Neural cell (in vitro differentiated cells): ENCODE data around the gene NID2. TPM values are rescaled to one million over a fixed set of nuclear protein-coding genes. Genes with fewer than 3 reads are reported as not detected.

Experiments
- H2AFZ ChIP-seq: fragments of 200-600, 300-800 bp; sonication (generic), shearing (Covaris generic); 2 replicates; pipeline ENCODE4 v1.6.0; 2014; ENCODE audit warnings: low read depth, mild to moderate bottlenecking, antibody characterized with exemption, low read length, moderate library complexity
- H3F3A ChIP-seq: fragments of 200-600 bp; shearing (Covaris generic); 2 replicates; pipeline ENCODE4 v1.6.1; 2016; ENCODE audit warnings: mild to moderate bottlenecking, moderate library complexity, mixed read lengths, antibody characterized with exemption, low read length; ENCODE audit not compliant: insufficient read depth, poor library complexity, severe bottlenecking
- H3K27ac ChIP-seq: fragments of 200-600, 300-800 bp; sonication (generic), shearing (Covaris generic); 2 replicates; pipeline ENCODE4 v1.5.1; 2014; ENCODE audit warnings: mild to moderate bottlenecking, low read length, moderate library complexity
- H3K27me3 ChIP-seq: fragments of 300-800, 200-600 bp; sonication (generic), shearing (Covaris generic); 2 replicates; pipeline ENCODE4 v1.6.0; 2014; ENCODE audit warnings: mild to moderate bottlenecking, low read depth, low read length, moderate library complexity; ENCODE audit not compliant: insufficient read depth
- H3K36me3 ChIP-seq: fragments of 300-800, 200-600 bp; sonication (generic), shearing (Covaris generic); 2 replicates; pipeline ENCODE4 v1.5.1; 2014; ENCODE audit warnings: mild to moderate bottlenecking, antibody characterized with exemption, low read length, moderate library complexity; ENCODE audit not compliant: insufficient read depth
- H3K4me2 ChIP-seq: fragments of 300-800, 200-600 bp; sonication (generic), shearing (Covaris generic); 2 replicates; pipeline ENCODE4 v1.6.0; 2014; ENCODE audit warnings: mild to moderate bottlenecking, low read length
- H3K4me3 ChIP-seq: fragments of 300-800, 200-600 bp; sonication (generic), shearing (Covaris generic); 2 replicates; pipeline ENCODE4 v1.5.1; 2014; ENCODE audit warnings: mild to moderate bottlenecking, low read length, moderate library complexity
- H3K79me2 ChIP-seq: fragments of 200-600 bp; shearing (Covaris generic); replicated peaks from 2 replicates; pipeline ENCODE4 v1.6.0; 2014; ENCODE audit warnings: mild to moderate bottlenecking, low read length, moderate library complexity; ENCODE audit not compliant: insufficient read depth
- H3K9ac ChIP-seq: fragments of 300-800, 200-600 bp; sonication (generic), shearing (Covaris generic); 2 replicates; pipeline ENCODE4 v1.6.1; 2016; ENCODE audit warnings: mild to moderate bottlenecking, low read length, mixed read lengths
- H3K9me2 ChIP-seq: fragments of 200-600 bp; shearing (Covaris generic); 2 replicates; pipeline ENCODE4 v1.6.1; 2016; ENCODE audit warnings: mild to moderate bottlenecking, low read length, mixed read lengths; ENCODE audit not compliant: insufficient read depth
- H3K9me3 ChIP-seq: fragments of 200-600, 300-800 bp; sonication (generic), shearing (Covaris generic); 2 replicates; pipeline ENCODE4 v1.6.1; 2016; ENCODE audit warnings: mild to moderate bottlenecking, mixed run types, low read length, moderate library complexity, mixed read lengths
- H4K20me1 ChIP-seq: fragments of 200-600 bp; shearing (Covaris generic); 2 replicates; pipeline ENCODE4 v1.6.1; 2016; ENCODE audit warnings: mild to moderate bottlenecking, mixed run types; ENCODE audit not compliant: insufficient read depth
- EP300 ChIP-seq: fragments of 450-650 bp; conservative IDR thresholded peaks from 2 replicates; pipeline ENCODE4 v1.6.1; 2014; ENCODE audit warnings: antibody characterized with exemption, mild to moderate bottlenecking, moderate library complexity; ENCODE audit not compliant: poor library complexity, severe bottlenecking
- EZH2 ChIP-seq: fragments of 200-600, 300-800 bp; shearing (Covaris generic), sonication (generic); IDR thresholded peaks from 2 replicates; pipeline ENCODE4 v1.6.1; 2014; ENCODE audit warnings: antibody characterized with exemption, low read length, borderline replicate concordance, mild to moderate bottlenecking; ENCODE audit not compliant: insufficient read depth, poor library complexity, severe bottlenecking
- MXI1 ChIP-seq: fragments of 450-650 bp; conservative IDR thresholded peaks from 2 replicates; pipeline ENCODE4 v1.6.1; 2014; ENCODE audit warnings: antibody characterized with exemption, mild to moderate bottlenecking; ENCODE audit not compliant: poor library complexity, severe bottlenecking
- POLR2AphosphoS5 ChIP-seq: IDR thresholded peaks from 2 replicates; pipeline ENCODE4 v1.6.1; 2012
- RAD21 ChIP-seq: fragments of 450-650 bp; conservative IDR thresholded peaks from 2 replicates; pipeline ENCODE4 v1.6.1; 2014; ENCODE audit warnings: antibody characterized with exemption, mild to moderate bottlenecking, moderate library complexity
- SMC3 ChIP-seq: fragments of 450-650 bp; conservative IDR thresholded peaks from 2 replicates; pipeline ENCODE4 v1.6.1; 2014; ENCODE audit warnings: antibody characterized with exemption, mild to moderate bottlenecking, moderate library complexity; ENCODE audit not compliant: poor library complexity
- TAF1 ChIP-seq: IDR thresholded peaks from 2 replicates; pipeline ENCODE4 v1.6.1; 2012; ENCODE audit warnings: low read depth
- polyA plus RNA-seq: library from polyadenylated mRNA; depleted of rRNA; stranded (reverse); fragments of >200 nt; gene quantifications from 2 replicates; pipeline ENCODE4 v1.2.3, GENCODE V29; 2014
- TF ChIP-seq, protein P1 (sequence below): IDR thresholded peaks from 2 replicates; pipeline ENCODE4 v1.6.1; 2012; ENCODE audit warnings: borderline replicate concordance
- TF ChIP-seq, protein P2 (sequence below): fragments of 450-650 bp; IDR thresholded peaks from 2 replicates; pipeline ENCODE4 v1.5.1; 2014; ENCODE audit warnings: antibody characterized with exemption, mild to moderate bottlenecking, moderate library complexity; ENCODE audit not compliant: poor library complexity, severe bottlenecking

Gene NID2
- polyA plus RNA-seq, 1 donor from 2014 or later: 1.1 TPM

DNA sequence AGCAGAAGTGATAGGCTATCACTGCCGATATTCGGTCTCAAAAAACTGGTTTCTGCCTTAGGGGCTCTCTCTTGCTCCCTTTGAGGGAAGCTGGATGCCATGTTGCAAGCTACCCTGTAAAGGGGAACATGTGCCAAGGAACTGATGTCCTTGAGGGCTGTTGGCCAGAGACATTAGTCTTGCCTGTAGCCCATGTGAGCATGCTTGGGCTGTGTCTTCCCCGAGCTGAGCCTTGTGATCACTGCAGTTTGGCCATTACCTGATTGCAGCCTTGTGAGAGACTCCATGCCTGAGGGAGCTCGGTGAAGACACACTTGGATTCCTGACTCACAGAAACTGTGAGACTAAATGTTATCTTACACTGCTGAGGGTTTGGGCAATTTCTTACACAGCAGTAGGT is 60.7 kb downstream of the NID2 start:
- no peaks in the 10 kb centered on the region for H3K79me2 ChIP-seq
- H3K9me2 ChIP-seq: no peaks in the 10 kb centered on the region
- no peak overlapping the region for H3K4me2 ChIP-seq
- peaks cover 13% of the 10 kb centered on the region for H3K36me3 ChIP-seq
- no peak overlapping the region for H2AFZ ChIP-seq
- H3F3A ChIP-seq: no peaks in the 10 kb centered on the region
- TF ChIP-seq MXI1 (no peak), TAF1 (no peak), POLR2AphosphoS5 (no peak), SMC3 (no peak), EZH2 (no peak), RAD21 (no peak), EP300 (no peak)
- TF ChIP-seq, protein P1, sequence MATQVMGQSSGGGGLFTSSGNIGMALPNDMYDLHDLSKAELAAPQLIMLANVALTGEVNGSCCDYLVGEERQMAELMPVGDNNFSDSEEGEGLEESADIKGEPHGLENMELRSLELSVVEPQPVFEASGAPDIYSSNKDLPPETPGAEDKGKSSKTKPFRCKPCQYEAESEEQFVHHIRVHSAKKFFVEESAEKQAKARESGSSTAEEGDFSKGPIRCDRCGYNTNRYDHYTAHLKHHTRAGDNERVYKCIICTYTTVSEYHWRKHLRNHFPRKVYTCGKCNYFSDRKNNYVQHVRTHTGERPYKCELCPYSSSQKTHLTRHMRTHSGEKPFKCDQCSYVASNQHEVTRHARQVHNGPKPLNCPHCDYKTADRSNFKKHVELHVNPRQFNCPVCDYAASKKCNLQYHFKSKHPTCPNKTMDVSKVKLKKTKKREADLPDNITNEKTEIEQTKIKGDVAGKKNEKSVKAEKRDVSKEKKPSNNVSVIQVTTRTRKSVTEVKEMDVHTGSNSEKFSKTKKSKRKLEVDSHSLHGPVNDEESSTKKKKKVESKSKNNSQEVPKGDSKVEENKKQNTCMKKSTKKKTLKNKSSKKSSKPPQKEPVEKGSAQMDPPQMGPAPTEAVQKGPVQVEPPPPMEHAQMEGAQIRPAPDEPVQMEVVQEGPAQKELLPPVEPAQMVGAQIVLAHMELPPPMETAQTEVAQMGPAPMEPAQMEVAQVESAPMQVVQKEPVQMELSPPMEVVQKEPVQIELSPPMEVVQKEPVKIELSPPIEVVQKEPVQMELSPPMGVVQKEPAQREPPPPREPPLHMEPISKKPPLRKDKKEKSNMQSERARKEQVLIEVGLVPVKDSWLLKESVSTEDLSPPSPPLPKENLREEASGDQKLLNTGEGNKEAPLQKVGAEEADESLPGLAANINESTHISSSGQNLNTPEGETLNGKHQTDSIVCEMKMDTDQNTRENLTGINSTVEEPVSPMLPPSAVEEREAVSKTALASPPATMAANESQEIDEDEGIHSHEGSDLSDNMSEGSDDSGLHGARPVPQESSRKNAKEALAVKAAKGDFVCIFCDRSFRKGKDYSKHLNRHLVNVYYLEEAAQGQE: no peak
- TF ChIP-seq, protein P2, sequence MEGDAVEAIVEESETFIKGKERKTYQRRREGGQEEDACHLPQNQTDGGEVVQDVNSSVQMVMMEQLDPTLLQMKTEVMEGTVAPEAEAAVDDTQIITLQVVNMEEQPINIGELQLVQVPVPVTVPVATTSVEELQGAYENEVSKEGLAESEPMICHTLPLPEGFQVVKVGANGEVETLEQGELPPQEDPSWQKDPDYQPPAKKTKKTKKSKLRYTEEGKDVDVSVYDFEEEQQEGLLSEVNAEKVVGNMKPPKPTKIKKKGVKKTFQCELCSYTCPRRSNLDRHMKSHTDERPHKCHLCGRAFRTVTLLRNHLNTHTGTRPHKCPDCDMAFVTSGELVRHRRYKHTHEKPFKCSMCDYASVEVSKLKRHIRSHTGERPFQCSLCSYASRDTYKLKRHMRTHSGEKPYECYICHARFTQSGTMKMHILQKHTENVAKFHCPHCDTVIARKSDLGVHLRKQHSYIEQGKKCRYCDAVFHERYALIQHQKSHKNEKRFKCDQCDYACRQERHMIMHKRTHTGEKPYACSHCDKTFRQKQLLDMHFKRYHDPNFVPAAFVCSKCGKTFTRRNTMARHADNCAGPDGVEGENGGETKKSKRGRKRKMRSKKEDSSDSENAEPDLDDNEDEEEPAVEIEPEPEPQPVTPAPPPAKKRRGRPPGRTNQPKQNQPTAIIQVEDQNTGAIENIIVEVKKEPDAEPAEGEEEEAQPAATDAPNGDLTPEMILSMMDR: no peak
- H3K27ac ChIP-seq: no peak overlapping the region
- no peaks in the 10 kb centered on the region for H4K20me1 ChIP-seq
- no peaks in the 10 kb centered on the region for H3K9me3 ChIP-seq
- H3K27me3 ChIP-seq: no peaks in the 10 kb centered on the region
- no peak overlapping the region for H3K4me3 ChIP-seq
- no peak overlapping the region for H3K9ac ChIP-seq

DNA sequence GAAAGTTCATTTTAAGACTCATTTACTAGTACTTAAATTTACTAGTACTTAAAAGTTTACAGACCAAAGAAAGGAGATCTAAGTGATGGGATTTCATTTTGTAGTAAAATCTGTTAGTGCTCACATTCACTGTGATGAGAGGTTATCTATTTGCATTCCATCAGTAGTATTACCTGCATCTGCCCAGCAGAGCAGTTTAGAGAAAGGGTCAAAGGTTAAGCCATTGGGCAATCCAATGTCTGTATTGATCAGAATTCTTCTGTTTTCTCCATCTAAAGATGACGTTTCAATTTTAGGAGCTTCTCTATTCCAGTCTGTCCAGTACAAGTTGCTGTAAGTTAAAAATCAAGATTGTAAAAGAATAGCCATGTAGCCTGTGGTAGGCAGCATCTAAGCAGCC is 61.2 kb downstream of the NID2 start:
- Histone ChIP-seq H3K9me2 (no peaks in the 10 kb centered on the region), H3K4me2 (no peak overlapping the region), H3F3A (no peaks in the 10 kb centered on the region), H3K36me3 (peaks cover 13% of the 10 kb centered on the region), H4K20me1 (no peaks in the 10 kb centered on the region), H3K9ac (no peak overlapping the region), H3K27me3 (no peaks in the 10 kb centered on the region), H3K79me2 (no peaks in the 10 kb centered on the region), H3K4me3 (no peak overlapping the region), H3K27ac (no peak overlapping the region), H3K9me3 (no peaks in the 10 kb centered on the region), H2AFZ (no peak overlapping the region)
- TF ChIP-seq, protein P2: no peak
- TF ChIP-seq RAD21 (no peak), SMC3 (no peak), MXI1 (no peak), EZH2 (no peak), POLR2AphosphoS5 (no peak), EP300 (no peak), TAF1 (no peak)
- TF ChIP-seq, protein P1: no peak
